OCI-LY3 (cell line): ENCODE data around the gene NMT1.

Experiments
- CTCF ChIP-seq: fragments of 200-600, 300-600 bp; sonication (generic); IDR thresholded peaks from 2 replicates; pipeline ENCODE4 v1.5.1; 2014; ENCODE audit warnings: antibody characterized with exemption, low read length, low read depth
- EZH2phosphoT487 ChIP-seq: fragments of 200-600 bp; shearing (Covaris generic); IDR thresholded peaks from 2 replicates; pipeline ENCODE4 v1.6.1; 2018; ENCODE audit warnings: antibody characterized with exemption, mixed run types, low read depth

GRCh38 chr17:45077643-45078042 is 16.5 kb downstream of the NMT1 start:
- TF ChIP-seq CTCF (no peak), EZH2phosphoT487 (no peak)
